Measurements from ENCODE around the gene SHOC2. TPM values are rescaled to one million over a fixed set of nuclear protein-coding genes. Genes with fewer than 3 reads are reported as not detected.

SHOC2 gene
- total and polyA plus RNA-seq, 2 of the 13 experiments (the other 11 are each of a cell fraction or from before 2014, with no cell fraction given): 8.6 to 25.5 TPM

DNA sequence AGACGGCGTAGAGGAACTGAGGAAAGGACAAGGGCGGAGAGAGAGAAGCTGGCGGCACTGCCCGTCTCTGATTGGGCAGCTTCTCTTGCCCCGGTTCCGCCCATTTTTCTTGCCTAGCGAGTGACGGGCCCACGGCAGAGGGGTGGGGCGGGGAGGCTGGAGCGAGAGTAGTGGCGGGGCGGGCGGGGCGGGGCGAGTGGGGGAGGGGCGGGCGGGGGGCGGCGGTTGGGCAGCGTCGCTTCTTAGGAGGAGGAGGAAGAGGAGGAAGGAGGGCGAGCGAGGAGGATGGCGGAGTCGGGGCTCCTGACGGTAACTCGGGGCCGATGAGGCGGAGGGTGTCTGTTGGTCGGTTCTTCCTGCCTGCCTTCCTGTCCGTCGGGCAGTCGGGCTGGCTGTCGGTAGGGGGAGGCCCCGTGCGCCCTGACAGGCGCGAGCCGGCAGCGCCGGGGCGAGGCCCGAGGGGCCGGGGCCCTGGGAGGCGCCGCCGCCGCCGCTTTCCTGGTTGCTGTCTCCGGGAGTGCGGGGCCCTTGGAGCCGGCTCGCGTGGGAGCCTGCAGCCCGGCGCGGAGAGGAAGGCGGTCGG is at the start of gene SHOC2 (continued):
- TF ChIP-seq, protein P1, sequence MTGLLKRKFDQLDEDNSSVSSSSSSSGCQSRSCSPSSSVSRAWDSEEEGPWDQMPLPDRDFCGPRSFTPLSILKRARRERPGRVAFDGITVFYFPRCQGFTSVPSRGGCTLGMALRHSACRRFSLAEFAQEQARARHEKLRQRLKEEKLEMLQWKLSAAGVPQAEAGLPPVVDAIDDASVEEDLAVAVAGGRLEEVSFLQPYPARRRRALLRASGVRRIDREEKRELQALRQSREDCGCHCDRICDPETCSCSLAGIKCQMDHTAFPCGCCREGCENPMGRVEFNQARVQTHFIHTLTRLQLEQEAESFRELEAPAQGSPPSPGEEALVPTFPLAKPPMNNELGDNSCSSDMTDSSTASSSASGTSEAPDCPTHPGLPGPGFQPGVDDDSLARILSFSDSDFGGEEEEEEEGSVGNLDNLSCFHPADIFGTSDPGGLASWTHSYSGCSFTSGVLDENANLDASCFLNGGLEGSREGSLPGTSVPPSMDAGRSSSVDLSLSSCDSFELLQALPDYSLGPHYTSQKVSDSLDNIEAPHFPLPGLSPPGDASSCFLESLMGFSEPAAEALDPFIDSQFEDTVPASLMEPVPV (CRISPR knock-in tag; IDR thresholded peaks at IDR 0.05): 0 out of 2 replicates have a peak, but pooled peaks have one; percentile 3
- peak; percentile 18; the same call in 1 of the 2 replicates for TF ChIP-seq KLF15 (CRISPR knock-in tag; IDR thresholded peaks at IDR 0.05; ENCODE audit: borderline replicate concordance)
- TF ChIP-seq, protein P2, sequence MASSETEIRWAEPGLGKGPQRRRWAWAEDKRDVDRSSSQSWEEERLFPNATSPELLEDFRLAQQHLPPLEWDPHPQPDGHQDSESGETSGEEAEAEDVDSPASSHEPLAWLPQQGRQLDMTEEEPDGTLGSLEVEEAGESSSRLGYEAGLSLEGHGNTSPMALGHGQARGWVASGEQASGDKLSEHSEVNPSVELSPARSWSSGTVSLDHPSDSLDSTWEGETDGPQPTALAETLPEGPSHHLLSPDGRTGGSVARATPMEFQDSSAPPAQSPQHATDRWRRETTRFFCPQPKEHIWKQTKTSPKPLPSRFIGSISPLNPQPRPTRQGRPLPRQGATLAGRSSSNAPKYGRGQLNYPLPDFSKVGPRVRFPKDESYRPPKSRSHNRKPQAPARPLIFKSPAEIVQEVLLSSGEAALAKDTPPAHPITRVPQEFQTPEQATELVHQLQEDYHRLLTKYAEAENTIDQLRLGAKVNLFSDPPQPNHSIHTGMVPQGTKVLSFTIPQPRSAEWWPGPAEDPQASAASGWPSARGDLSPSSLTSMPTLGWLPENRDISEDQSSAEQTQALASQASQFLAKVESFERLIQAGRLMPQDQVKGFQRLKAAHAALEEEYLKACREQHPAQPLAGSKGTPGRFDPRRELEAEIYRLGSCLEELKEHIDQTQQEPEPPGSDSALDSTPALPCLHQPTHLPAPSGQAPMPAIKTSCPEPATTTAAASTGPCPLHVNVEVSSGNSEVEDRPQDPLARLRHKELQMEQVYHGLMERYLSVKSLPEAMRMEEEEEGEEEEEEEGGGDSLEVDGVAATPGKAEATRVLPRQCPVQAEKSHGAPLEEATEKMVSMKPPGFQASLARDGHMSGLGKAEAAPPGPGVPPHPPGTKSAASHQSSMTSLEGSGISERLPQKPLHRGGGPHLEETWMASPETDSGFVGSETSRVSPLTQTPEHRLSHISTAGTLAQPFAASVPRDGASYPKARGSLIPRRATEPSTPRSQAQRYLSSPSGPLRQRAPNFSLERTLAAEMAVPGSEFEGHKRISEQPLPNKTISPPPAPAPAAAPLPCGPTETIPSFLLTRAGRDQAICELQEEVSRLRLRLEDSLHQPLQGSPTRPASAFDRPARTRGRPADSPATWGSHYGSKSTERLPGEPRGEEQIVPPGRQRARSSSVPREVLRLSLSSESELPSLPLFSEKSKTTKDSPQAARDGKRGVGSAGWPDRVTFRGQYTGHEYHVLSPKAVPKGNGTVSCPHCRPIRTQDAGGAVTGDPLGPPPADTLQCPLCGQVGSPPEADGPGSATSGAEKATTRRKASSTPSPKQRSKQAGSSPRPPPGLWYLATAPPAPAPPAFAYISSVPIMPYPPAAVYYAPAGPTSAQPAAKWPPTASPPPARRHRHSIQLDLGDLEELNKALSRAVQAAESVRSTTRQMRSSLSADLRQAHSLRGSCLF (CRISPR knock-in tag; IDR thresholded peaks at IDR 0.05; ENCODE audit: borderline replicate concordance): no peak
- no peak for TF ChIP-seq KDM6A (CRISPR knock-in tag; IDR thresholded peaks at IDR 0.05; ENCODE audit: low read depth)
- no peak for TF ChIP-seq RXRB (CRISPR knock-in tag; IDR thresholded peaks at IDR 0.05; ENCODE audit: borderline replicate concordance)
- no peak for TF ChIP-seq ZNF570 (CRISPR knock-in tag; IDR thresholded peaks at IDR 0.05; ENCODE audit: borderline replicate concordance)
- no peak for TF ChIP-seq ZMYM4 (CRISPR knock-in tag; IDR thresholded peaks at IDR 0.05)
- no peak for TF ChIP-seq MED13 (CRISPR knock-in tag; IDR thresholded peaks at IDR 0.05)
- TF ChIP-seq ZNF24 (IDR thresholded peaks at IDR 0.05): no peak
- no peak for TF ChIP-seq BHLHE40 (IDR thresholded peaks at IDR 0.05; ENCODE audit: low read length)
- TF ChIP-seq KLF16 (CRISPR knock-in tag; IDR thresholded peaks at IDR 0.05): 0 out of 4 replicates have a peak, but pooled peaks of 1 of the 2 experiments have one; percentile 14
- no peak for TF ChIP-seq ZNF616 (CRISPR knock-in tag; IDR thresholded peaks at IDR 0.05; ENCODE audit: low read depth)
- TF ChIP-seq SP2 (CRISPR knock-in tag; IDR thresholded peaks at IDR 0.05): peak; percentile 73; the same call in 1 of the 2 replicates
- no peak for TF ChIP-seq SP5 (CRISPR knock-in tag; IDR thresholded peaks at IDR 0.05; ENCODE audit: borderline replicate concordance, low read depth)
- TF ChIP-seq HNRNPUL1 (IDR thresholded peaks at IDR 0.05; ENCODE audit: low read depth, low read length): no peak
- TF ChIP-seq, protein P3, sequence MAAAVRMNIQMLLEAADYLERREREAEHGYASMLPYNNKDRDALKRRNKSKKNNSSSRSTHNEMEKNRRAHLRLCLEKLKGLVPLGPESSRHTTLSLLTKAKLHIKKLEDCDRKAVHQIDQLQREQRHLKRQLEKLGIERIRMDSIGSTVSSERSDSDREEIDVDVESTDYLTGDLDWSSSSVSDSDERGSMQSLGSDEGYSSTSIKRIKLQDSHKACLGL (CRISPR knock-in tag; IDR thresholded peaks at IDR 0.05): no peak
- TF ChIP-seq, protein P4, sequence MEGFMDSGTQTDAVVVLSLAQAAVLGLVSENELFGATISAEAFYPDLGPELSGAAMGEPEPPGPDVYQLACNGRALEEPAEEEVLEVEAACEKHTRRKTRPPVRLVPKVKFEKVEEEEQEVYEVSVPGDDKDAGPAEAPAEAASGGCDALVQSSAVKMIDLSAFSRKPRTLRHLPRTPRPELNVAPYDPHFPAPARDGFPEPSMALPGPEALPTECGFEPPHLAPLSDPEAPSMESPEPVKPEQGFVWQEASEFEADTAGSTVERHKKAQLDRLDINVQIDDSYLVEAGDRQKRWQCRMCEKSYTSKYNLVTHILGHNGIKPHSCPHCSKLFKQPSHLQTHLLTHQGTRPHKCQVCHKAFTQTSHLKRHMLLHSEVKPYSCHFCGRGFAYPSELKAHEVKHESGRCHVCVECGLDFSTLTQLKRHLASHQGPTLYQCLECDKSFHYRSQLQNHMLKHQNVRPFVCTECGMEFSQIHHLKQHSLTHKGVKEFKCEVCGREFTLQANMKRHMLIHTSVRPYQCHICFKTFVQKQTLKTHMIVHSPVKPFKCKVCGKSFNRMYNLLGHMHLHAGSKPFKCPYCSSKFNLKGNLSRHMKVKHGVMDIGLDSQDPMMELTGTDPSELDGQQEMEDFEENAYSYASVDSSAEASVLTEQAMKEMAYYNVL (CRISPR knock-in tag; IDR thresholded peaks at IDR 0.05; ENCODE audit: borderline replicate concordance): no peak
- no peak for TF ChIP-seq ZNF598 (CRISPR knock-in tag; IDR thresholded peaks at IDR 0.05; ENCODE audit: borderline replicate concordance)
- TF ChIP-seq NR2F1 (CRISPR knock-in tag; IDR thresholded peaks at IDR 0.05): no peak
